ENCODE results near the gene GPR161. TPM values are rescaled to one million over a fixed set of nuclear protein-coding genes. Genes with fewer than 3 reads are reported as not detected.

Gene GPR161
- total and polyA plus RNA-seq, 2 donors (not counting 1 experiment from before 2014, with no cell fraction given) = 0.07 to 0.22 TPM

GRCh38 chr1:168141871-168142385 lies 5.2 kb upstream of the GPR161 start:
- Mint-ChIP-seq H3K4me3 (no peak overlapping the region), H3K27me3 (peaks cover 5% of the 10 kb centered on the region), H3K27ac (no peak overlapping the region), H3K9me3 (ENCODE audit: insufficient read depth) (no peaks in the 10 kb centered on the region), H3K4me1 (peaks cover 18% of the 10 kb centered on the region)
- H3K4me1 ChIP-seq (ENCODE audit: control insufficient read depth in 2 of 2, insufficient read depth in 2 of 2, low read length in 2 of 2) = peaks cover 6 to 12% of the 10 kb centered on the region in 2 donors
- no peaks in the 10 kb centered on the region for H3K9me3 ChIP-seq (ENCODE audit: control extremely low read depth in 1 of 3, control insufficient read depth in 2 of 3, insufficient read depth in 1 of 3, low read length in 2 of 3)
- H4K20me1 ChIP-seq (ENCODE audit: control insufficient read depth, insufficient read depth, low read length, poor library complexity, severe bottlenecking) = no peaks in the 10 kb centered on the region
- H3K27ac ChIP-seq (ENCODE audit: low read length in 2 of 2) = no peak overlapping the region
- peaks cover 0 to 7% (median 2%) of the 10 kb centered on the region in 4 experiments for H3K27me3 ChIP-seq (replicated peaks in 1 of 4; ENCODE audit: control extremely low read depth in 1 of 4, control insufficient read depth in 3 of 4, insufficient read depth in 4 of 4, low read length in 3 of 4)
- POLR2A ChIA-PET = no interaction called here
- intact Hi-C loops (cut with micrococcal nuclease) = no loop called here
- CTCF ChIA-PET = interaction anchor here (1.0 to 1.9 kb wide), 3 partner anchors 9 to 22 kb away, joined by 3 to 5 read pairs (median 4); no protein-coding TSS in a partner anchor
- DNase-seq = no peak
- H3K4me2 ChIP-seq (replicated peaks; ENCODE audit: low read depth, low read length, poor library complexity, severe bottlenecking) = no peak overlapping the region
- TF ChIP-seq EZH2 (IDR thresholded peaks at IDR 0.05; ENCODE audit: borderline replicate concordance, insufficient read depth, low read depth, low read length, poor library complexity, severe bottlenecking) (no peak), CTCF (IDR thresholded peaks at IDR 0.05) (no peak)
- no peaks in the 10 kb centered on the region for H3K79me2 ChIP-seq (ENCODE audit: control insufficient read depth, insufficient read depth, low read length)
- no peaks in the 10 kb centered on the region for H3K36me3 ChIP-seq (replicated peaks in 1 of 2; ENCODE audit: control extremely low read depth in 1 of 2, control insufficient read depth in 1 of 2, extremely low read depth in 1 of 2, insufficient read depth in 2 of 2, low read length in 1 of 2)
- no peak for ATAC-seq (ENCODE audit: low read depth)
- H3K9ac ChIP-seq (ENCODE audit: low read length) = no peak overlapping the region
- WGBS (ENCODE audit: insufficient coverage) = 100% methylated on average over 1 of the region's 3 CpGs
- H2AFZ ChIP-seq (ENCODE audit: insufficient read depth, low read depth, low read length, poor library complexity, severe bottlenecking) = no peak overlapping the region
- H3K4me3 ChIP-seq (ENCODE audit: control extremely low read depth in 1 of 5, extremely low read depth in 1 of 5, insufficient read depth in 1 of 5, low read depth in 2 of 5, low read length in 4 of 5) = no peak overlapping the region

GRCh38 chr1:168139070-168139469 lies 2.3 kb upstream of the GPR161 start:
- no peak overlapping the region for H3K9ac ChIP-seq (ENCODE audit: low read length)
- ChIA-PET POLR2A (no interaction called here), CTCF (no interaction called here)
- intact Hi-C loops (cut with micrococcal nuclease) = no loop called here
- Mint-ChIP-seq H3K4me1 (peaks cover 20% of the 10 kb centered on the region), H3K4me3 (peak overlapping the region; percentile 27), H3K27me3 (peaks cover 24% of the 10 kb centered on the region), H3K27ac (no peak overlapping the region), H3K9me3 (ENCODE audit: insufficient read depth) (no peaks in the 10 kb centered on the region)
- H4K20me1 ChIP-seq (ENCODE audit: control insufficient read depth, insufficient read depth, low read length, poor library complexity, severe bottlenecking) = no peaks in the 10 kb centered on the region
- H2AFZ ChIP-seq (ENCODE audit: insufficient read depth, low read depth, low read length, poor library complexity, severe bottlenecking) = no peak overlapping the region
- no peaks in the 10 kb centered on the region for H3K79me2 ChIP-seq (ENCODE audit: control insufficient read depth, insufficient read depth, low read length)
- peaks cover 2 to 31% (median 16%) of the 10 kb centered on the region in 4 experiments for H3K27me3 ChIP-seq (replicated peaks in 1 of 4; ENCODE audit: control extremely low read depth in 1 of 4, control insufficient read depth in 3 of 4, insufficient read depth in 4 of 4, low read length in 3 of 4)
- no peak overlapping the region for H3K4me3 ChIP-seq (ENCODE audit: control extremely low read depth in 1 of 5, extremely low read depth in 1 of 5, insufficient read depth in 1 of 5, low read depth in 2 of 5, low read length in 4 of 5)
- no peak overlapping the region for H3K4me2 ChIP-seq (replicated peaks; ENCODE audit: low read depth, low read length, poor library complexity, severe bottlenecking)
- DNase-seq (no peak), ATAC-seq (ENCODE audit: low read depth) (no peak)
- peaks cover 13 to 17% of the 10 kb centered on the region in 2 donors for H3K4me1 ChIP-seq (ENCODE audit: control insufficient read depth in 2 of 2, insufficient read depth in 2 of 2, low read length in 2 of 2)
- no peak overlapping the region for H3K27ac ChIP-seq (ENCODE audit: low read length in 2 of 2)
- peaks cover 0 to 10% (median 0%) of the 10 kb centered on the region in 3 donors for H3K9me3 ChIP-seq (ENCODE audit: control extremely low read depth in 1 of 3, control insufficient read depth in 2 of 3, insufficient read depth in 1 of 3, low read length in 2 of 3)
- H3K36me3 ChIP-seq (replicated peaks in 1 of 2; ENCODE audit: control extremely low read depth in 1 of 2, control insufficient read depth in 1 of 2, extremely low read depth in 1 of 2, insufficient read depth in 2 of 2, low read length in 1 of 2) = no peaks in the 10 kb centered on the region
- TF ChIP-seq EZH2 (IDR thresholded peaks at IDR 0.05; ENCODE audit: borderline replicate concordance, insufficient read depth, low read depth, low read length, poor library complexity, severe bottlenecking) (no peak), CTCF (IDR thresholded peaks at IDR 0.05) (no peak)
